ENCODE results near the gene CFAP61. TPM values are rescaled to one million over a fixed set of nuclear protein-coding genes. Genes with fewer than 3 reads are reported as not detected.

CFAP61 gene
- total RNA-seq, 1 experiment from 2014 or later: 0.28 TPM

GRCh38 chr20:20076297-20077065, 24.1 kb downstream of the CFAP61 start:
- no peak for ATAC-seq
- in situ Hi-C loops (cut with HindIII; ENCODE audit: low pct_unique_long_range_greater_than_20kb, low sequenced_read_pairs): no loop called here

GRCh38 chr20:20078041-20078440, 25.7 kb downstream of the CFAP61 start:
- TF ChIP-seq SIN3A (IDR thresholded peaks at IDR 0.05; ENCODE audit: borderline replicate concordance, insufficient read depth, low read depth, low read length) (no peak), CTCF (IDR thresholded peaks at IDR 0.05) (no peak), POLR2AphosphoS5 (IDR thresholded peaks at IDR 0.05; ENCODE audit: low read depth, low read length) (no peak), TCF7L2 (IDR thresholded peaks at IDR 0.05; ENCODE audit: low read depth, low read length) (no peak)
- TF ChIP-seq, protein P1, sequence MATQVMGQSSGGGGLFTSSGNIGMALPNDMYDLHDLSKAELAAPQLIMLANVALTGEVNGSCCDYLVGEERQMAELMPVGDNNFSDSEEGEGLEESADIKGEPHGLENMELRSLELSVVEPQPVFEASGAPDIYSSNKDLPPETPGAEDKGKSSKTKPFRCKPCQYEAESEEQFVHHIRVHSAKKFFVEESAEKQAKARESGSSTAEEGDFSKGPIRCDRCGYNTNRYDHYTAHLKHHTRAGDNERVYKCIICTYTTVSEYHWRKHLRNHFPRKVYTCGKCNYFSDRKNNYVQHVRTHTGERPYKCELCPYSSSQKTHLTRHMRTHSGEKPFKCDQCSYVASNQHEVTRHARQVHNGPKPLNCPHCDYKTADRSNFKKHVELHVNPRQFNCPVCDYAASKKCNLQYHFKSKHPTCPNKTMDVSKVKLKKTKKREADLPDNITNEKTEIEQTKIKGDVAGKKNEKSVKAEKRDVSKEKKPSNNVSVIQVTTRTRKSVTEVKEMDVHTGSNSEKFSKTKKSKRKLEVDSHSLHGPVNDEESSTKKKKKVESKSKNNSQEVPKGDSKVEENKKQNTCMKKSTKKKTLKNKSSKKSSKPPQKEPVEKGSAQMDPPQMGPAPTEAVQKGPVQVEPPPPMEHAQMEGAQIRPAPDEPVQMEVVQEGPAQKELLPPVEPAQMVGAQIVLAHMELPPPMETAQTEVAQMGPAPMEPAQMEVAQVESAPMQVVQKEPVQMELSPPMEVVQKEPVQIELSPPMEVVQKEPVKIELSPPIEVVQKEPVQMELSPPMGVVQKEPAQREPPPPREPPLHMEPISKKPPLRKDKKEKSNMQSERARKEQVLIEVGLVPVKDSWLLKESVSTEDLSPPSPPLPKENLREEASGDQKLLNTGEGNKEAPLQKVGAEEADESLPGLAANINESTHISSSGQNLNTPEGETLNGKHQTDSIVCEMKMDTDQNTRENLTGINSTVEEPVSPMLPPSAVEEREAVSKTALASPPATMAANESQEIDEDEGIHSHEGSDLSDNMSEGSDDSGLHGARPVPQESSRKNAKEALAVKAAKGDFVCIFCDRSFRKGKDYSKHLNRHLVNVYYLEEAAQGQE (IDR thresholded peaks at IDR 0.05; ENCODE audit: insufficient read depth in 1 of 2, low read depth in 2 of 2, low read length in 1 of 2): no peak
- Histone ChIP-seq H3K27ac (ENCODE audit: low read length) (no peak overlapping the region), H3K36me3 (ENCODE audit: control insufficient read depth, insufficient read depth, low read length) (no peaks in the 10 kb centered on the region), H3K4me3 (ENCODE audit: low read depth in 2 of 2, low read length in 2 of 2) (no peak overlapping the region), H3K4me1 (ENCODE audit: control insufficient read depth, insufficient read depth, low read length) (no peaks in the 10 kb centered on the region; the same call in 1 of the 2 replicates), H3K9me3 (ENCODE audit: control insufficient read depth, insufficient read depth, low read depth, low read length) (no peaks in the 10 kb centered on the region), H3K27me3 (ENCODE audit: control insufficient read depth, insufficient read depth, low read length) (peaks cover 27% of the 10 kb centered on the region)
- no TSS peak for BruUV-seq (replicated peaks)
- ATAC-seq (no peak), DNase-seq (ENCODE audit: low read depth, low spot score) (no peak)
- POLR2A ChIA-PET: no interaction called here
- intact Hi-C loops (cut with micrococcal nuclease; ENCODE audit: unreplicated experiment) (no loop called here), in situ Hi-C loops (cut with HindIII; ENCODE audit: low pct_unique_long_range_greater_than_20kb, low sequenced_read_pairs) (no loop called here)
- CTCF ChIA-PET: no interaction called here

More at GRCh38 chr20:20076297-20077065, 24.1 kb downstream of the CFAP61 start:
- POLR2A ChIA-PET: no interaction called here
- no peaks in the 10 kb centered on the region; the same call in 1 of the 2 replicates for H3K4me1 ChIP-seq (ENCODE audit: control insufficient read depth, insufficient read depth, low read length)
- peaks cover 28% of the 10 kb centered on the region for H3K27me3 ChIP-seq (ENCODE audit: control insufficient read depth, insufficient read depth, low read length)
- no TSS peak for BruUV-seq (replicated peaks)
- CTCF ChIA-PET: no interaction called here
- no peak for DNase-seq (ENCODE audit: low read depth, low spot score)
- intact Hi-C loops (cut with micrococcal nuclease; ENCODE audit: unreplicated experiment): no loop called here
- TF ChIP-seq TCF7L2 (IDR thresholded peaks at IDR 0.05; ENCODE audit: low read depth, low read length) (no peak), POLR2AphosphoS5 (IDR thresholded peaks at IDR 0.05; ENCODE audit: low read depth, low read length) (no peak), SIN3A (IDR thresholded peaks at IDR 0.05; ENCODE audit: borderline replicate concordance, insufficient read depth, low read depth, low read length) (no peak), CTCF (IDR thresholded peaks at IDR 0.05) (no peak)
- TF ChIP-seq, protein P1 (IDR thresholded peaks at IDR 0.05; ENCODE audit: insufficient read depth in 1 of 2, low read depth in 2 of 2, low read length in 1 of 2): no peak
- H3K27ac ChIP-seq (ENCODE audit: low read length): no peak overlapping the region
- no peaks in the 10 kb centered on the region for H3K9me3 ChIP-seq (ENCODE audit: control insufficient read depth, insufficient read depth, low read depth, low read length)
- no peak overlapping the region for H3K4me3 ChIP-seq (ENCODE audit: low read depth in 2 of 2, low read length in 2 of 2)
- no peaks in the 10 kb centered on the region for H3K36me3 ChIP-seq (ENCODE audit: control insufficient read depth, insufficient read depth, low read length)
